GM12873 (cell line): ENCODE measurements around the gene USP20.

ENCODE experiments used
- CTCF ChIP-seq: IDR thresholded peaks from 2 replicates; pipeline ENCODE4 v1.5.1; 2012; ENCODE audit warnings: low read depth, mild to moderate bottlenecking, moderate library complexity, low read length, control low read depth; ENCODE audit not compliant: insufficient read depth; ENCODE audit errors: missing control alignments

The USP20 gene

GRCh38 chr9:129901993-129902739 lies 66.9 kb downstream of the USP20 start:
- no peak for TF ChIP-seq CTCF

GRCh38 chr9:129902740-129903134 lies 67.5 kb downstream of the USP20 start:
- TF ChIP-seq CTCF: no peak

- TF ChIP-seq CTCF: no peak
These were observed 69.5 kb downstream of the USP20 start for GRCh38 chr9:129904734-129905133.

DNA sequence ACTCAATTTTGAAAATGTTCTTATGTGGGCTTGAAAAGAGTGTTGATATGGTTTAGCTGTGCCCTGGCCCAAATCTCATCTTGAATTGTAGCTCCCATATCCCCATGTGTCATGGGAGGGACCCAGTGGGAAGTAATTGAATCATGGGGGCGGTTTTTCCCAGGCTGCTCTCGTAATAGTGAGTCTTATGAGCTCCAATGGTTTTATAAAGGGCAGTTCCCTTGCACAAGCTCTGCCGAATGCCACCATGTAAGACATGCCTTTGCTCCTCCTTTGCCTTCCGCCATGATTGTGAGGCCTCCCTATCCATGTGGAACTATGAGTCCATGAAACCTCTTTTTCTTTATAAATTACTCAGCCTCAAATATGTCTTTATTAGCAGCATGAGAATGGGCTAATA lies 71.0 kb downstream of the USP20 start:
- no peak for TF ChIP-seq CTCF

- no peak for TF ChIP-seq CTCF
These were observed 71.9 kb downstream of the USP20 start for GRCh38 chr9:129907201-129907600.

- TF ChIP-seq CTCF: no peak
These were observed 73.6 kb downstream of the USP20 start for GRCh38 chr9:129908906-129909305.

DNA sequence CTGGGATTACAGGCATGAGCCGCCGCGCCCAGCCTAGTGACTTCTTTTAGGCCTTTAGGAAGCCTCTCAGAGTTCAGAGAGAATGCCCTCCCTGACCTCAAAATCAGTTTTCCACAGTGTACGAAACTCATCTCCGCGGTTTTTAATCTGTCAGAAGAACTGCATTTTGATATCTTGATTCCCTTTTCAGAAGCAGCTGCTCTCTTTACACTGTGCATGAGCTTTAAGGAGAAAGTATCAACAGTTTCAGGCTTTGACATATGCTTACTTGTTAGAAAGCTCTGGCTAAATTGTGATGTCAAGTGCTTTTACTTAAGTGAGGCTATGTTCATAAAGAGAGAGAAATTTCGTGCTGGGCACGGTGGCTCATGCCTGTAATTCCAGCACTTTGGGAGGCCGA lies 74.6 kb downstream of the USP20 start:
- no peak for TF ChIP-seq CTCF
